Measurements from ENCODE around the gene CACNA1B.
A peak's percentile ranks its signal among the peaks of the same experiment; 100 is the strongest.

The CACNA1B gene

DNA sequence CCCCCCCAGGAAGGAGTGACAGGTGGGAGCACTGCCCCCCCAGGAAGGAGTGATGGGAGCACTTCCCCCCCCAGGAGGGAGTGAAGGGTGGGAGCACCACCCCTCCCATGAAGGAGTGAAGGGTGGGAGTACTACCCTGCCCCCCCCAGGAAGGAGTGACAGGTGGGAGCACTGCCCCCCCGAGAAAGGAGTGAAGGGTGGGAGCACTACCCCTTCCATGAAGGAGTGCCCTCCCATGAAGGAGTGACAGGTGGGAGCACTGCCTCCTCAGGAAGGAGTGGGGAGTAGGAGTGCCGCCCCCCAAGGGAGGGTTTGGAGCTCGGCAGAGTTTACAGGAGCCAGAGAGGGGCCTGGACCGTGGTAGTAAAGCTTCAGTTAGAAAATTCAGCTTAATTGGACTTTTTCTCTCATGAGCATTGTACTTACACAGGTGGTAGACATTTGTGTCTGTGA lies 100.7 kb downstream of the CACNA1B start:
- TF ChIP-seq, protein P1, sequence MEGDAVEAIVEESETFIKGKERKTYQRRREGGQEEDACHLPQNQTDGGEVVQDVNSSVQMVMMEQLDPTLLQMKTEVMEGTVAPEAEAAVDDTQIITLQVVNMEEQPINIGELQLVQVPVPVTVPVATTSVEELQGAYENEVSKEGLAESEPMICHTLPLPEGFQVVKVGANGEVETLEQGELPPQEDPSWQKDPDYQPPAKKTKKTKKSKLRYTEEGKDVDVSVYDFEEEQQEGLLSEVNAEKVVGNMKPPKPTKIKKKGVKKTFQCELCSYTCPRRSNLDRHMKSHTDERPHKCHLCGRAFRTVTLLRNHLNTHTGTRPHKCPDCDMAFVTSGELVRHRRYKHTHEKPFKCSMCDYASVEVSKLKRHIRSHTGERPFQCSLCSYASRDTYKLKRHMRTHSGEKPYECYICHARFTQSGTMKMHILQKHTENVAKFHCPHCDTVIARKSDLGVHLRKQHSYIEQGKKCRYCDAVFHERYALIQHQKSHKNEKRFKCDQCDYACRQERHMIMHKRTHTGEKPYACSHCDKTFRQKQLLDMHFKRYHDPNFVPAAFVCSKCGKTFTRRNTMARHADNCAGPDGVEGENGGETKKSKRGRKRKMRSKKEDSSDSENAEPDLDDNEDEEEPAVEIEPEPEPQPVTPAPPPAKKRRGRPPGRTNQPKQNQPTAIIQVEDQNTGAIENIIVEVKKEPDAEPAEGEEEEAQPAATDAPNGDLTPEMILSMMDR (conservative IDR thresholded peaks at IDR 0.05; ENCODE audit: low read depth, low read length), result no peak
- H3K4me3 ChIP-seq (ENCODE audit: low read depth, low read length), result no peak overlapping the region
- DNase-seq (ENCODE audit: low read depth), result no peak

DNA sequence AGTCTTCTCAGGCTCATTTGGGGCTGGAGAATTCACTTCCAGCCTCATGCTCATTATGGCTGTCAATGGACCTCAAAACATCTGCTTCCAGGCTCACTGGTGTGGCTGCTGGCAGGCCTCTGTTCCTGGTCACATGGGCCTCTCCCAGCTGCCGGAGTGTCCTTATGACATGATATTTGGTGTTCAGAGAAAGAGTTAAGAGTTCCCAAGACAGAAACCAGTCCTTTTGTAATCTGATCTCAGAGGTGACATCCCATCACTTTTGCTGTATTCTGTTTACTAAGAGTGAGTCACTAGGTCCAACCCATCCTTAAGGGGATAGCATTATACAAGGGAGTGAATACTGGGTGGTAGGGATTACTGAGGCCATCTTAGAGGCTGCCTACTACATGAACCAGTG lies 104.6 kb downstream of the CACNA1B start:
- DNase-seq (ENCODE audit: low read depth), result peak; percentile 1
- no peak overlapping the region for H3K4me3 ChIP-seq (ENCODE audit: low read depth, low read length)
- TF ChIP-seq, protein P1 (conservative IDR thresholded peaks at IDR 0.05; ENCODE audit: low read depth, low read length), result no peak

DNA sequence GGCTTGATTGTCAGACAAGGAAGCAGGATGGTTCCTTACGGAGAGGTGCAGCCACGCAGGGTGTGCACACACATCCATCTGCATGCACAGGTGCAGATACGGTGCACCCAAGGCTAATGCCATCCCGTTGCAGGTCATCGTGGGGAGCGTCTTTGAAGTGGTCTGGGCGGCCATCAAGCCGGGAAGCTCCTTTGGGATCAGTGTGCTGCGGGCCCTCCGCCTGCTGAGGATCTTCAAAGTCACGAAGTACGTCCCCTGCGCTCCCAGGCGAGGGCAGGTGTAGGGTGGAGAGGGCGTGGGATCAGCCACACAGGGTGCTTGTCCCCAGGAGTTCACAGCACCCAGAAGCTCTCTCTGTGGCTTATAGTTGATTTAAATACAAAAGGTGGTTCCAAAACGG lies 106.4 kb downstream of the CACNA1B start:
- DNase-seq (ENCODE audit: low read depth), result no peak
- TF ChIP-seq, protein P1 (conservative IDR thresholded peaks at IDR 0.05; ENCODE audit: low read depth, low read length), result no peak
- H3K4me3 ChIP-seq (ENCODE audit: low read depth, low read length), result no peak overlapping the region

DNA sequence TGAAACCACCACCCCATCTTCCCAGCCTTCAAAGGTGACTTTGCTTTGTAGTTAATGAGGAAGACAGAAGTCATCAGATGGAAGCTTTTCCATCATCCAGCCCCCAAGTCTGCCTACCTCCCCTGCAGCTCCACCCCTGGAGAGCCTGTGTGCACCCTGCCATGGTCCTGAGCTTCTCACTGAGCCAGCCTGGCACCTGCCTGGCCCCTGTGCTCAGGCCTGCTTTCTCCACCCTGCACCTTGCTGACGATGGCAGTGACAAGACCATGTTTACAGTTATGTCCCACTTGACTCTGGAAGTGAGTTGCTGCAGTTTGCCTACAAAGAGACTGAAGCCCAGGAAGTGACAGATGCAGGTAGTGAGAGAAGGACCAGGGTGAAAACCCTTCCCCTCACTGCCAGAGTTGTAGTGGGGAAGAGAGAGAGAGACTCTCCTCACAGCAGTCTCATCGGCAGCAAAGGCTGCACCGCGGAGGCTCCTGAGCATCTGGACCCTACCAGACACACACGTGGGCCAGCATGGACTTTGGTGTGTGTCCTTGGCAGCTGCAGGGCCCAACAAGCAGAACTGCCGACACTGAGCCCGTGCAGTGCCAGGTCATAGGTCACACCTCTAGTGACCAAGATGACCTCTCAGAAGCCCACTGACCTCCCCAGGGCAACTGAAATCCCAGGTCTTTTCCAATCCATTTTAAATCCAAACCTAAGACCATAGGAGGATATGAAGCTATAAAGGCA lies 107.1 kb downstream of the CACNA1B start:
- no peak for DNase-seq (ENCODE audit: low read depth)
- no peak overlapping the region for H3K4me3 ChIP-seq (ENCODE audit: low read depth, low read length)

DNA sequence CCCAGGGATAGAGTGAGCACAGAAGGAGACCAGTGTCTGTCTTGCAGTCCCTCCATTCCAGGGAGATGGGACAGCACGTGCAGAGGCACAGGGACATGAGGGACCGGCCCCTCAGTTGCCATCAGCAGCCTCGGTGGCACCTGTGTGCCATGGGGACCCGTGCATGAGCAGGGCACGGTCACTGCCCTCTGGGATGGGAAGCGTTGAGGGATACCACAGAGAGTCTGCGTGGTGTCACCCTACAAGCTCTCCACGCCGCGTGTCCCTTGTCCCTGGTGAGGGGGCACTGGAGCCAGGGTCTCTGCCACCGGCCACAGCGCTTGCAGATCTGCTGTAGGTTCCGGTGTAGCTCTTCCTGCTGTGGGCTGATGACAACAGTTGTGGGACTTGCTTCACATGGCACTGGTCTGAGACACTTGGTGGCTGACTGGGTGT lies 108.1 kb downstream of the CACNA1B start:
- DNase-seq (ENCODE audit: low read depth), result no peak
- TF ChIP-seq, protein P1 (conservative IDR thresholded peaks at IDR 0.05; ENCODE audit: low read depth, low read length), result no peak
- no peak overlapping the region for H3K4me3 ChIP-seq (ENCODE audit: low read depth, low read length)

More for the DNA sequence above, 107.1 kb downstream of the CACNA1B start:
- TF ChIP-seq, protein P1 (conservative IDR thresholded peaks at IDR 0.05; ENCODE audit: low read depth, low read length), result no peak

DNA sequence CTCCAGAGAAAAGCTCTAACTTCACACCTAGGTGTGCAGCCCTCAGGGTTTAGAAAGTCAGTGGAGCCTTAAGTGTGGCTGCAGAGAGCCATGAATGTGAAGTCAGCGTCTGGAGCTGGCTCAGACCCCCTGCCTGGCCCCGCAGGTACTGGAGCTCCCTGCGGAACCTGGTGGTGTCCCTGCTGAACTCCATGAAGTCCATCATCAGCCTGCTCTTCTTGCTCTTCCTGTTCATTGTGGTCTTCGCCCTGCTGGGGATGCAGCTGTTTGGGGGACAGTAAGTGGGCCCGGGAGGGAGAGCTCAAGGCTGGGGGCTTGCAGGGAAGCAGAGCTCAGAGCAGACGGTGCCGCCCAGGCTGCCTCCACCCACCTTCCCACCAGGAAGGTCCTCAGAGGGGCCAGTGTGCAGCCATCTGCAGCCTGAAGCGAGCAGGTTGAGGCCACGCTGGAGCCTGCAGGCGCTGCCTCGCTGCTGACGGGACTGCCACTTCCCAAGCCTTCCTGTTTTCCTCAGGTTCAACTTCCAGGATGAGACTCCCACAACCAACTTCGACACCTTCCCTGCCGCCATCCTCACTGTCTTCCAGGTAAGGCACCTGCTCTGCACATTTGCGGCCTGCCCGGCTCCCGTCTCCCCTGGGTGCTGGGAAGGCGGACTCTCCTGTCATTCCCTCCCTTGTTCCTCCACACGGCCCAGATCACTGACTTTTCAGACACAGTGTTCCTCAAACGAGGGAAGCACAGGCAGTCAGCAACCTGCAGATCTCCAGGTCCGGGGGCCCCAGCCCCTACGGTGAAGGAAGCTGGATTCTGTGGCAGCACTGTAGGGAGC lies 108.9 kb downstream of the CACNA1B start:
- no peak for DNase-seq (ENCODE audit: low read depth)
- TF ChIP-seq, protein P1 (conservative IDR thresholded peaks at IDR 0.05; ENCODE audit: low read depth, low read length), result no peak
- H3K4me3 ChIP-seq (ENCODE audit: low read depth, low read length), result no peak overlapping the region
